Stimulated activated CD4-positive, alpha-beta T cell treated with anti-CD3 and anti-CD28 coated beads, Interleukin-15, amount 100 ng/mL, for 48 hours (primary cell): ENCODE results near the gene SFRP4.
"Not testable (repeated sequence)": the region's sequence is repeated elsewhere in the genome, so short reads cannot be mapped to it uniquely, and the experiment has no call there.

Source experiments
- DNase-seq, 2 donors: peaks; one replicate each; pipeline ENCODE4 v3.0.0-alpha.2; 2020; ENCODE audit warnings: low read depth in 2 of 2

Gene SFRP4

DNA sequence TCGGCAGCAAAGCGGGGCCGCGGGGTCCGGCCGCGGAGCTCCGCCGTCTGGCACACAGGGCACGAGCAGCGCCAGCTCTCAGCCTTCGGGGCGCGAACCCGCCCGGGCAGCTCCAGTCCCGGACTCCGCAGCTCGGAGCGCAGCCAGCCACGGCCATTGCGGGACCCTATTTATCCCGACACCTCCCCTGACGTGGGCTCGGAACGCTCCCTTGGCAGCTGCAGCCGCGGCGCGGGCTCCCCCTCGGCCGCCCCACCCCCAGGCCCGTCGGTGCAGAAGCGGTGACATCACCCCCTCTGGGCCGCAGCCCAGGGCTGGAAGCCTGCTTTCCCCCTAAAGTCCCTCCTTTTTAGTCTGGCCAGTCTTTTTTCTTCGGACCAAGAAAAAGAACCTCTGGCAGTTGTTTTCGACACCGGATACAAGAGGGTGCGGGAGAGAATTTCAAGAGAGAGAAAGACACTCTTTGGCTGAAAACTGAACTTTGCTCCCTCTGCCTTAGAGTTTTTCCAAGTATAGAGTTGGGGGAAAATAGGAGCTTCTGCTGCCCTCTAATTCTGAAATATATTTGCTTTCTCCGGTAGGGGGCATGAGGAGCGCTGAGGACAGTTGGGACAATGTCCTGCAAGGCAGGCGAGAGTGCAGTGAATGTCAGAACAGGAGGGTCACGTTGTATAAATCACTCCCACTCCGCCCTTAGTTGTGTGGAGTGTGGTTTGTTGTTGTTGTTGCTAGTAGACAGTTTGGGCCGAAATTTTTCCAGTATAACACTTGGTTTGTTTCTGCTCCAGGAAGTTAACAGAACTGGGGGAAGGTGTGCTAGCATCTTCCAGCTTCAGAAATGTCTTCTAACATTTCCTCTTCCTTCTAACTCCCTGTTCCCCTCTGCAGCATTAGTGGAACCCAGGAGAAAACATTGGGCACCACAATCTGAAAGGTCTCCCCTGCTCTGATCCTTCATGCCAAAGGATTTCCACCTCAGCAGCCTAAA lies at the start of gene SFRP4:
SFRP4 (minus strand) TSS at position 145 of the 988 bp plus-strand sequence. CDS start 280 bp downstream, outside the sequence.
- no peak for DNase-seq

DNA sequence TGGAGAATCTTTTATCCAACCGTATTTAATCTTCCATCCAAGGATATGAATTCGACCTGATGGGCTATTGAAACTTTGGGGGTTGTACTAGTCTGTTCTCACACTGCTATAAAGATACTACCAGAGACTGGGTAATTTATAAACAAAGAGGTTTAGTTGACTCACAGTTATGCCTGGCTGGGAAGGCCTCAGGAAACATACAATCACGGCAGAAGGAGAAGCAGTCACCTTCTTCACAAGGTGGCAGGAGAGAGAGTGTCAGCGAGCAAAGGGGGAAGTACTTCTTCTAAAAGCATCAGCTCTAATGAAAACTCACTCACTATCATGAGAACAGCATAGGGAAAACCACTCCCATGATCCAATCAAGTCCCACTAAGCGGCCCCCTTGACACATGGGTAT lies 47.6 kb upstream of the SFRP4 start:
- DNase-seq = no peak

DNA sequence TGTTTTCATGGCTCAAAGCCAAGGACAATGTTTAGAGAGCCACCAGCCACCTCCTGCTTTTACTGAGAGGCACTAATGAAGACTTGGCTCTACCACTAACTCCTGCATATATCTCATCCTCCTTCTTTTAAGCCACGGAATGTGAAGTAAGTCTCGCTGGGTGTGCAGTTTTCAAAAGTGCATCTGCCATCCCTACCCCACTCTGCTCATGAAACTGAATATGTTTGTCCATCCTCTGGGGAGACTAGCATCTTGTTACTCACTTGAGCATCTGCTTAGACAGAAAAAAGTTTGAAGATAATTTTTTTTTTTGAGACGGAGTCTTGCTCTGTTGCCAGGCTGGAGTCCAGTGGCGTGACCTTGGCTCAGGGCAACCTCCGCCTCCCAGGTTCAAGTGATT lies 44.6 kb upstream of the SFRP4 start:
- DNase-seq = no peak

DNA sequence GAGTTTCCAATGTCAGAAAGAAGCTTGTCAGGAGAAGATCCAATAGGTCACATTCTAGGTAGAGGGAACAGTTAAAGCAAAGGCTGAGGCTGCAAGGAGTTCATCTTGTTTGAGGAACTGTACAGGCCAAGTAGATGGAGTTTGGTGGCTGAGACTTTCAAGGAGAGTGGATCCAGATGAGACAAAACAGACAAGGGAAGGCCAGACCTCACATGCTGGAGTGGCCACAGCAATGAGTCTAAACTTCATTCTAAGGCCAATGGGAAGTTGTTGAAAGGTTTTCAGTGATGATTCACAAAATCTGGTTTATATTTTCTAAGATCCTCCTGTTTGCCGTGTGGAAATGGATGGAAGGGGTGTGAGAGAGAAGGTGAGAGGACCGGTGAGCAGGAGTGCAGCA lies 43.9 kb upstream of the SFRP4 start:
- no peak for DNase-seq

DNA sequence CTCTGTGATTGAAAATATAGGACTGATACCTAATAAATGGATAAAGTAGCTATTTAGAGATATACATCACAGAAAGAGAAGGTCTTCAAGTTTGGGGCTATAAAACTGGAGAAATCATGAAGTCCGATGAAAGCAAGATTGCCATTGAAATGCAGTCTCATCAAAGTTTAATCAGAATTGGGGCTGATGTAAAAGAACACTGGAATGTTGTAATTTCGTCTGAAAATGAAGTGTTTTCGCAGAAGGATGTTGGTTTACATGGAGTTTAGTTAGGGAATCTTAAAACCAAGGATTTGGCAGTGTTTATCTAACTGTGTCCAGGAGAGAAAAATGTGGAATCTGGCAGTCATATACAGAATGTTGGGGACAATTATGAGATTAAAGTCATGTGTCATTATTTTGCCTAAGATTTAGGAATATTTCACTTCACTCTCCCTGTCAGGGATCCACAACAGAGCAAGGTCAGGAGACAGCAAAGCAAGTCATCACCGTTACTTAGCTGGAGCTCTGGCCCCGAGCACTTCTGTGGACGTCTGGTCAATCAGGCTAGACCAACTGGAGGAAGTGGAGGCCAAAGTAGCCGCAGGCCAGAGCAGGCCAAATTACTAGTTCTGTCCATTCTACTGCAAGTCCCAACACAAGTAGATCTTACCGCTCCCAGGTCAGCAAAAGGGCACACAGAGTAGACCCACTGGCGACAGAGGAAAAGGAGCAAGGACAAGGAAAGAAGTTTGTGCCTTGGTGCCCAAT lies 40.8 kb upstream of the SFRP4 start:
- no peak for DNase-seq

DNA sequence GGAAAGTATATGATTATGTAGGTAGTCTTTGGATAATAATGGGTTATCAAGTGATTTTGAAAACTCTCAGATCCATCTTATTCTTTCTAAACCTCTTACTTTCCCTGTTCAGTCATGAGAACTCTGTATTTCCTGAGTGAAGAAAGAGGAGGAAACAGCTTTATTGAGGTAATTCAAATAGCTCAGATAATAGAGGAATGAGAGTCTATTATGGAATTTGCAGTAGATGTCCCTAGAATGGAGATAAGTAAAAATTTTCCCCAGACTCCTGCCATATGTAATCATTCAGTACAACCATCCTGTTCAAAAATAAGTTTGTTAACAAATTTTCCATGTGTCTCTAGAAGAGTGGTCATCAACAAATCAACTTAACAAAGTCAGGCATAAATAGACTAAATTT lies 40.2 kb upstream of the SFRP4 start:
- DNase-seq = no peak

DNA sequence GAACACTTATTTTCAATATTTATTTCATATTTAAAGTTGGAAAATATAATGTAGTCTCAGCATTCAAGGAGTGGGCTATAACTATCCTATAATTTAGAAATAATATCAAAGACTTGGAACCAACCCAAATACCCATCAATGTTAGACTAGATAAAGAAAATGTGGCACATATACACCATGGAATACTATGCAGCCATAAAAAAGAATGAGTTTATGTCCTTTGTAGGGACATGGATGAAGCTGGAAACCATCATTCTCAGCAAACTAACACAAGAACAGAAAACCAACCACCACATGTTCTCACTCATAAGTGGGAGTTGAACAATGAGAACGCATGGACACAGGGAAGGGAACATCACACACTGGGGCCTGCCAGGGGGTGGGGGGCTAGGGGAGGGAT lies 37.6 kb upstream of the SFRP4 start:
- DNase-seq = not testable (repeated sequence)

DNA sequence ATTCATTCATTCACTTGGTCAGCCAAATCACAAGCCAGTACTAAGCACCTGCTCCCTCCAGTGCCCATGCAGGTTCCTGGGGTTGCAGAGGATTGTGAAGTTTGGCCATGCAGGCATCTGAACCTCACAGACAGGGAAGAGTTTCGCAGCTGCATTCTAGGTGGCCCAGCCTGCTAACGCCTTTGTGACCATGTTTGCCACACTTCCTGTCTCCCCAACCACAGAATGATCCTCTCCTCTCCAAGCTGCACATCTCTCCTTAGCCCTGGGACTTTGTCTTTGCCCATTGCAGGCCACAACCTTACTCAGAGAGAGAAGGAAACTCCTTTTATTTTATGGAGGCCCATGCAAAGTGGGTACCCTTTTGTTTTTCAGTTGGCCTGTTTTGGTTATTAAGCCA lies 35.6 kb upstream of the SFRP4 start:
- DNase-seq = no peak

DNA sequence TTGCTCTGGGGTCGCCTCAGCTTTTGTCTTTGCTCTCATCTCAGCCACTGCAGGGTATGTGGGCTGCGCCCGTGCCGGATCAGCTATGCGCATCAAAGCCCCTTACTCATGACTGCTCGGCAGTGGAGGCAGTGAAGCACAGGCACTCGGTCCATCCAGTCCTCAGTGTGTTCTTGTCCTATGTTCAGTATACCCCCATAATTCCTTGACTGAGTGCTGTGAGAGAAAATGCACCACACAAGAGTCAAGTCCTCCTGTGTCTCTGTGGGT lies 31.3 kb upstream of the SFRP4 start:
- DNase-seq = no peak

DNA sequence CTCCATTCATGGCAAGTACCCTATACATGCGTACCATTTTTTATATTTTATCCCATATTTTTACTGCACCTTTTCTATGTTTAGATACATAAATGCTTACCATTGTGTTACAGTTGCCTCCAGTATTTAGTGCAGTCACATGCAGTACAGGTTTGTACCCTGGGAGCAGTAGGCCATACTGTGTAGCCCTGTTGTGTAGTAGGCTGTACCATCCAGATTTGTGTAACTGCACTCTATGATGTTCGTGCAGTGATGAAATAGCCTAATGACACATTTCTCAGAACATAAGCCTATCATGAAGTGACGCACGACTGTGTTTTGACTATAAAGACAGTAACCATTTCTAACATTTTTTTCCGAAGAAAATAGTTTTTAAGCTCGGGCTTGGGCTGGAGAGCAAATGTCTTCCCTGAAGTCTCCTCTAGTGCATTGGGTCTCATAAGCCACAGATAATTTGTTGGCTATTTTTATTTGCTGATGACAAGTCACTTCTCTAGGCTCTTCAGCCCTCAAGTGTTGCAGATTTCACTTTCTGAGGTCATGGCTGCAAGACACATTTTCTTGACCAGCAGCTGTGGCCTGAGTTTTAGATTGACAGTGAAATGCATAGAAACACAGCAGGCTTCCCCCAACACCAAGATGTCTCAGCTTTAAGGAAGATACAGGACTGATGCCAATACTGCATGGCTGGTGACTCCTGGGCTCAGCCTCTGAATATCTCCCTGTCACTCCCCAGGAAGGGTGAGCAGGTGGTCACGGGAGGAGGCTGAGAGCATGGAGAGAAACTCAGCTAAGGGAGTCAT lies 30.7 kb upstream of the SFRP4 start:
- DNase-seq = no peak

DNA sequence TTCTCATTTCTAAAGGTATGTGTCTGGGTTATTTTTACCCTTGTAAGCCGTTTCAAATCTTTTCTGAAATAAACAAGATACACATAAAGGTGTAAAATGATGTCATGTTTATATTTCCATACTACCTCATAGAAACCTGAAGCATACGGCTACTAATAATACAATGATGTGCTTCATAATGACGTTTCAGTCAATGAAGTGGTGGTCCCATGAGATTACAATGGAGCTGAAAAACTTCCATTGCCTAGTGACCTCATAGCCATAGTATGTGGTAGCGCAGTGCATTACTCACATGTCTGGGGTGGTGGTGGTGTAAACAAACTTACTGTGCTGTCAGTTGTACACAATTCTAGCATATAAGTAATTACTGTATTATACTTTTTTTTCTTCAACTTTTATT lies 28.7 kb upstream of the SFRP4 start:
- no peak for DNase-seq

DNA sequence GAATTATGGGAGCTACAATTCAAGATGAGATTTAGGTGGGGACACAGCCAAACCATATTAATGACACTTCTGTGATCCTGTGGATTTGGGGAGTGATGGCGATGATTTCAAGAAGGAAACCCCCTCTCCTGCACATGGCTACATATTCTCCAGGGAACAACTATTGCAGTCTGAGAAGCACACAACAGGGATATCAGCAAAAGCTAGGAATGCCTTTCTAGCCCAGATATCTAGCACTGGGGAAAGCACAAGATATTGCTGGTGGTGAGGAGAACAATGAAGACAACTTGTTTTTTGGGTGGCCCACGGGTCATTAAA lies 28.1 kb upstream of the SFRP4 start:
- no peak for DNase-seq

DNA sequence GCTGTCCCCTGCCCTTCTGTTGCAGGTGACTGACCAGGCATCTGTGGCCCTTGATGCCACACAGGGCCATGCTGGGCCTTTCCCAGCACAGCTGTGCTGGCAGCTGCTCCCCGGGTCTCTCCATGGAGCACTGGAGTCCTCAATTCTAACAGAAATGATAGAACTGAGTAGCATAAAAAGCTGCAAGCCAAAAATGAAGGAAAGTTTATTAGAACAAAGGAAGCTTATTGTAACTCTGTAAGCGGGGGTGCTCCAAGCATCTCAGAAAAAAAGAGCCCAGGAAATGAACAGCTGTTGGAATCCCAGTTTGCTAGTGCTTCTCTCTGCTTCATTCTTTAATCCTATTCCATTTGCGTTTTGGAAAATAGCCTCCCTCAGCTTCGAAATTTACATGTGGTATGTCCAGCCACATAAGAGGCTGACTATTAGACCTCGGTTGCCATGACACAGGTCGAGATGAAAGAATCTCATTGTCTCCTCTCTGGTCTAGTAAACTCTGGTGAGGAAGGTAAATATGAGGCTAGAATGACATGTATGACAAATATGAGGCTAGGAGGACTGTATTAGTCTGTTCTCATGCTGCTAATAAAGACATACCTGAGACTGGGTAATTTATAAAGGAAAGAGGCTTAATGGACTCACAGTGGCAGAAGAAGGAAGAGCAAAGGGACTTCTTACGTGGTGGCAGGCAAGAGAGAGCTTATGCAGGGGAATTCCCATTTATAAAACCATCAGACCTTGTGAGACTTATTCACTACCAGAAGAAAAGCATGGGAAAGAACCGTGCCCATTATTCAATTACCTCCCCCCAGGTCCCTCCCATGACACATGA lies 27.5 kb upstream of the SFRP4 start:
- no peak for DNase-seq

DNA sequence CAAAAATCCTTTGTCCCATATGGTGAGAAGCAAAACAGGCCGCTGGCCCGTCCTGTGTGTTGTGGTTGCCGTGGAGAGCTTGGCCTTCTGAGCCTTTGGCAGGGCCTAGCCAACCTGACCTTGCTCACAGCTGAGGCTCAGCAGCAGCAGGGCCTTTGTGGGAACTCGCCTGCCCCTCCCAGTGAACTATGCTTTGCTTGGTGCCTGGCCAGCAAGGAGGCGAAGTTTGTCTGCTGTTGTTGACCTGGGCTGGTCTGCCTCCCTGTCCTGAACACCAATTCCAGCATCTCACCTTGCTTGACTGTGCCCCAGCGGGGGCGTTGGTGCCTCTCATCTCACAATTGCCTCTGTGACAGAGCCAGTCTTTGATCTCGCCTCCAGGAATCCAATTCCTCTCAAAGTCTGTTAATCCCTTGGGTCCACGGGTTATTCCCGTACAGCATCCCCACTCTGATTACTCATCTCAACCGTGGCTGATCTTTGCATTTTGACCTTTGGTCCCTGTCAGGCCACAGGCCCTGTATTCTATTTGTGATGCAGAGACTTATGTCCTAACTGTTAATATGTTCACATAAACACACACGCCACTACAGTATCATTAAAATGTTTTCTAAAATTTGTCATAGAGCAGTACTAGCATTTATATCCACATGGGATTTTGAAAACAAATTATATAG lies 26.5 kb upstream of the SFRP4 start:
- no peak for DNase-seq

DNA sequence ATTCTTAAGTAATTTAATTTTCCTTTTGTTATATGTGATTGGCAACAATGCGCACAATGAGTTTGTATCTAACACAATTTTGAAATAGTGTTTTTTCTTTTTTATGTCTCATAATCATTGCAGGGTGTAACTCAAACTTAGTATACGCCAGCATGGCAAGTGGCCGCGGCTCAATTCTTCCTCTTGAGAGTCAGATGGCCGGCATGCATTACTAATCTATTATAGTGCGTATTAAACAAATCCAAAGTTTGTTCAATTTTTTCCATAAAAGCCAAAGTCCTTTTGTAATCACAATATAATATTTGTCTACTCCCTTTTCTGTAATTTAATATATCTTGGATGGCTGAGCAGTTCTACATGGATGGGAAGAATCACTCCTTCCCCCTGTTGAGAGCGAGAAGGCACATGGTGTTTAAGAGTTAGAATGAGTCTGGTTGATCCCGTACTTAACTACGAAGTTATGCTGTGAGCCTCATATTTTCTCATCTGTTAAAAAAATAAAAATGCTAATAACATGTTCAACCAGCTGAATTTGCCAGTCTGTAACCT lies 16.5 kb upstream of the SFRP4 start:
- no peak for DNase-seq

DNA sequence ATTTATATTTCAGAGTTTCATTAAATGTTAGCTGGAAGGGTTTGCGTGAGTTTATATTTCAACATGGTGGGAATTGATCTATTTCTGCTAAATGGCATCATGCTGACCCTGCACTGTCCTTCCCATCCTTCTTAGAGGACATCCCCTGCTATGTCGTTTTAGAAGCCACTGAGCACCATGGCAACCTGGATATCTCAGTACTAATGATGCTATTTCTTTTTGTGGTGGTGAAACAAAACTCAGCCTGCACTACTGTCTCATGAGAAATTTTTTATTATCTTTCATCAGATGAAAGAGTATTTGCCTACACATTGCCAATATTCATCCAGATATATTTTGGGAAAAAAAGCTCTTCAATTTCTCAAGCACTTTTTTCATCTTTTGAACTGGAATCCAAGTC lies 15.9 kb upstream of the SFRP4 start:
- DNase-seq = no peak

DNA sequence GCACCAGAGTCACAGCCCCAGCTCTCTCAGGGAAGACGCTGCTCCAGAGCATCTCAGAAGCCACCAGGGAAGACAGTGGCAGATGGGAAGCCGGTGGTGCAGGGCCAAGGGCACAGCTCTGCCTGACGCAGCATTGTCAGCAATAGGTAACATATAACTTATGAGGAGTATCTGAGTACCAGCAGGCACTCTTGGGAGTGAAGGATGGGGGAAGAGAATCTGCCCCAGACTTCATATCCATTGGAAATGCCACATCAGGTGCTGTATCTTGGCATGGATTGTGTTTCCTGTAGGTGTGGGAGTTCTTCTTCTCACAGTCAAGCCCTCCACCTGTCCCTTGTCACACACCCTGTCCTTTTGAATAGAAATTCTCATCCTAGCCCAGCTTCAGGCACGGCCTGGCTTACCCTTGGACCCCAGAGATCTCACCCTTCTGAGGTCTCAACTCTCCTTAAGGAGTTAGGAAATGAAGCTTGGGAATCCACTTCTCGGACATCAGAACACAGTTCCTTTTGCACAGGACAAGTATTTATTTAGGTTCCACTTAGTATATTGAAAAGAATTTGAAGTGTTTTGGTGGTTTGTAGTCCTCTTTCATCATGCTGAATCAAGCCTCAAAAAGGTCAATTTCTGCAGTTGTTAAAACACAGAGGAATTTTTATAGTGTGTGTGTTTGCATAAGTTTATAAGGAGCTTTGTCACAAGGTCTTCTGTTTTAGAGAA lies 13.8 kb upstream of the SFRP4 start:
- DNase-seq = no peak

DNA sequence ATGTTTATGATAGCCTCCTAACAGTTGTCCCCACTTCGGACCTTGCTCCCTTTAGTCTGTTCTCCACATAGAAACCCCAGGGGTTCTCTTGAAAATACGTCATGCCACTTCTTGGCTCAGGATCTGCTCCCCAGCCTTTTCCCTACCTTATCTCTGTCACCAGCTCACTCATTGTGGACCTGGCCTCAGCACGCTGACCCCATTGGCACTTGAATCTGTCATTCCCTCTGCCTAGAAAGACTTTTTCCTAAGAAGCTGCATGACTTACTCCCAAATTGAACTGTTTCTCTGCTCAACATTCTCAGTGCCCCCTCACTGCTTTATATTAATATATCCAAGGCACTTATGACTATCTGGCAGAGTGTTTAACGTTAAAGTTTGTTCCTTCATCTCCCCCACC lies 12.3 kb upstream of the SFRP4 start:
- DNase-seq = no peak

DNA sequence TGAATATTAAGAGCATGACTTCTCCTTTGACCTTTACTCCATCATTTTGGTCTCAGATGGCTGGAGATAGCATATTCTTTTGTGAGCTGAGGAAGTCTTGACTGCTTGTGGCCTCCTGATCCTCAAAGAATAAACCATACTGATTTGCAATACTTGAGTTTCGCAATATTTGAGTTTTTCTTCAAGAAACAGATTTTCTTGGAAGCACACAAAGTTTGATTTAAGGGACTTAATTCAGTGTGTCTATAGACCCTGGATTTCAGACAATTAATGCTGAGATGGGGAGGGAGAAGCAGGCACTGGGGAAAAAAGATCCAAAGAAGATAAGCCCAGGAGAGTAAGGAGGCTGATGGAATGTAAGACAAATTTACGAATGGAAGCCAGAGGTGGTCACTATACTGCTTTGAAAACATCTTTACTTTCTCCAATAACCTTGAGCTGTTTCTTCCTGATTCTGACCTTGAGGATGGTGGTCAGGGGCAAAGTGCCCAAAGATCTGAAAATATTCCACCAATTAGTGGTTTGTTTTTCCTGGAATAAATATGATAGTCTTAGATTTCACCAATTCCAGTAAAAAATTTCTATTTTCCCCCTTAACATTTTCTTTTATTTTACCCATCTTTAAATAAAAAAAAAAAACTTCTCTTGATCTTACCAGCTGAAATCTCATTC lies 11.3 kb upstream of the SFRP4 start:
- no peak for DNase-seq

DNA sequence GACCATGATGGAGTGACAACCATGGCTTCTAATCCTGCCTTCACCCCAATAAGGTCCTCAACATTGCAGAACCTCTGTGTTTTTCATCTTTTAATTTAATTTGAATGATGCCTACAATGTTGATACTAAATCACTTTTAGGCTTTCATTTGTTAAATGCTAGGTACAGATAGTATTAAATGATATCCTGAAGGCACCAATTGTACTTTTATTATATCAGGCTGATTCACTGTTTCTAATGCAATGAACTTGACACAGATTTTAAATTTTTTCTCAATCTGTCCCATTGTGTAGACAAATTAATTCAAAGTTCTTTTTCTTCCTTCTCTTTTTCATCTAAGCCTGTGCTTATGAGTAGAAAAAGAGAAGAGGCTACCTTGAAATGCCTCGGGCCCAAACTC lies 9.0 kb upstream of the SFRP4 start:
- DNase-seq = no peak
